GM23338 (cell line): ENCODE measurements around the gene STAM. TPM values are rescaled to one million over a fixed set of nuclear protein-coding genes. Genes with fewer than 3 reads are reported as not detected.
"Not testable (repeated sequence)": the region's sequence is repeated elsewhere in the genome, so short reads cannot be mapped to it uniquely, and the experiment has no call there.

Experiments used
- ATAC-seq: fragments of 200-7000 bp; cut with Tn5 transposase; 3 replicates; pipeline ENCODE4 v1.9.1; 2020
- DNase-seq: peaks from one replicate; pipeline ENCODE4 v3.0.0-alpha.2; 2015; ENCODE audit warnings: low spot score
- H2AFZ ChIP-seq: fragments of 200-600 bp; sonication (generic); 2 replicates; pipeline ENCODE4 v1.8.0; 2016; ENCODE audit warnings: antibody characterized with exemption, mild to moderate bottlenecking, moderate library complexity
- H3F3A ChIP-seq: fragments of 200-600 bp; sonication (generic); replicated peaks from 2 replicates; pipeline ENCODE4 v1.8.0; 2017; ENCODE audit warnings: antibody characterized with exemption, mixed run types, low read depth
- H3K27ac ChIP-seq: fragments of 200-600 bp; sonication (generic); 2 replicates; pipeline ENCODE4 v1.6.1; 2016; ENCODE audit warnings: low read depth
- H3K27me3 ChIP-seq: fragments of 200-600 bp; sonication (generic); 2 replicates; pipeline ENCODE4 v1.8.0; 2016; ENCODE audit warnings: mild to moderate bottlenecking, mixed run types, moderate library complexity; ENCODE audit not compliant: insufficient read depth
- H3K36me3 ChIP-seq: fragments of 200-600 bp; sonication (generic); 2 replicates; pipeline ENCODE4 v1.8.0; 2016; ENCODE audit warnings: mild to moderate bottlenecking; ENCODE audit not compliant: insufficient read depth
- H3K4me1 ChIP-seq: fragments of 200-600 bp; sonication (generic); 2 replicates; pipeline ENCODE4 v1.8.0; 2016; ENCODE audit warnings: mild to moderate bottlenecking, moderate library complexity; ENCODE audit not compliant: insufficient read depth
- H3K4me2 ChIP-seq: fragments of 200-600 bp; sonication (generic); 2 replicates; pipeline ENCODE4 v1.7.1; 2017; ENCODE audit warnings: mixed run types
- H3K4me3 ChIP-seq: fragments of 200-600 bp; sonication (generic); 2 replicates; pipeline ENCODE4 v1.6.1; 2016; ENCODE audit warnings: mixed run types
- H3K79me2 ChIP-seq: fragments of 200-600 bp; sonication (generic); replicated peaks from 2 replicates; pipeline ENCODE4 v1.8.0; 2017; ENCODE audit warnings: mild to moderate bottlenecking; ENCODE audit not compliant: insufficient read depth
- H3K9me2 ChIP-seq: fragments of 200-600 bp; sonication (generic); 2 replicates; pipeline ENCODE4 v1.8.0; 2017; ENCODE audit not compliant: insufficient read depth
- H4K20me1 ChIP-seq: fragments of 200-600 bp; sonication (generic); replicated peaks from 2 replicates; pipeline ENCODE4 v1.8.0; 2017; ENCODE audit warnings: mild to moderate bottlenecking; ENCODE audit not compliant: insufficient read depth
- H3K27ac Mint-ChIP-seq: 2 replicates; pipeline ENCODE4 v1.8.0; 2020; ENCODE audit warnings: inconsistent platforms, mild to moderate bottlenecking, moderate library complexity, mixed read lengths
- H3K27me3 Mint-ChIP-seq: 3 replicates; pipeline ENCODE4 v1.8.0; 2022; ENCODE audit warnings: low read depth, mild to moderate bottlenecking, moderate library complexity, mixed read lengths, inconsistent platforms; ENCODE audit not compliant: insufficient read depth, poor library complexity
- H3K36me3 Mint-ChIP-seq: 3 replicates; pipeline ENCODE4 v1.8.0; 2021; ENCODE audit warnings: low read depth, mild to moderate bottlenecking, inconsistent platforms, moderate library complexity, mixed read lengths
- H3K4me1 Mint-ChIP-seq: 3 replicates; pipeline ENCODE4 v1.8.0; 2020; ENCODE audit warnings: mild to moderate bottlenecking, inconsistent platforms, mixed read lengths
- H3K4me3 Mint-ChIP-seq: 3 replicates; pipeline ENCODE4 v1.8.0; 2021; ENCODE audit warnings: moderate library complexity, mild to moderate bottlenecking, inconsistent platforms, mixed read lengths
- H3K9me3 Mint-ChIP-seq: 3 replicates; pipeline ENCODE4 v1.8.0; 2020; ENCODE audit warnings: moderate library complexity, mild to moderate bottlenecking, inconsistent platforms, mixed read lengths
- CREB1 ChIP-seq: fragments of 250-450 bp; sonication (Bioruptor Pico); IDR thresholded peaks from 2 replicates; pipeline ENCODE4 v1.5.0; 2020; ENCODE audit warnings: low read depth, mild to moderate bottlenecking, moderate library complexity
- EZH2 ChIP-seq: fragments of 200-600 bp; sonication (generic); IDR thresholded peaks from one replicate; pipeline ENCODE4 v1.8.0; 2017; ENCODE audit warnings: antibody characterized with exemption, mild to moderate bottlenecking, low read depth; ENCODE audit not compliant: unreplicated experiment
- EZH2phosphoT487 ChIP-seq: fragments of 200-600 bp; sonication (generic); IDR thresholded peaks from one replicate; pipeline ENCODE4 v1.8.1; 2018; ENCODE audit warnings: antibody characterized with exemption; ENCODE audit not compliant: unreplicated experiment
- JUNB ChIP-seq: IDR thresholded peaks from one replicate; pipeline ENCODE4 v1.6.1; 2016; ENCODE audit warnings: antibody characterized with exemption; ENCODE audit not compliant: unreplicated experiment
- NANOG ChIP-seq: IDR thresholded peaks from 2 replicates; pipeline ENCODE4 v1.6.1; 2016; ENCODE audit warnings: antibody characterized with exemption, borderline replicate concordance
- STAT1 ChIP-seq: IDR thresholded peaks from one replicate; pipeline ENCODE4 v1.6.1; 2016; ENCODE audit warnings: antibody characterized with exemption; ENCODE audit not compliant: unreplicated experiment
- ZNF114 ChIP-seq: fragments of 250-450 bp; sonication (Bioruptor Pico); IDR thresholded peaks from 2 replicates; pipeline ENCODE4 v1.5.0; 2020; ENCODE audit warnings: mild to moderate bottlenecking, moderate library complexity
- ZNF331 ChIP-seq: fragments of 250-450 bp; sonication (Bioruptor Pico); IDR thresholded peaks from 2 replicates; pipeline ENCODE4 v1.5.0; 2020; ENCODE audit warnings: low read depth, mild to moderate bottlenecking, moderate library complexity
- polyA plus RNA-seq: library from polyadenylated mRNA; unstranded; fragments of >200 nt; fragmentation: Nextera tagmentation; extraction: Ambion mirVana; gene quantifications from 2 replicates; pipeline ENCODE4 v1.2.1, GENCODE V29; 2016
- total RNA-seq: library from RNA; depleted of rRNA; stranded (reverse); fragments of >200 nt; shearing (Covaris generic); gene quantifications from 2 replicates; pipeline ENCODE4 v1.2.3, GENCODE V29; 2014
- TF ChIP-seq, protein P1 (sequence below), 2 experiments: fragments of 200-600 bp in 1 of 2; sonication (generic) in 1 of 2; conservative IDR thresholded peaks; 2 replicates each; pipeline versions ENCODE4 v1.5.1 to v1.6.1; 2016 to 2017; ENCODE audit warnings: antibody characterized with exemption in 2 of 2, low read depth in 2 of 2, mild to moderate bottlenecking in 2 of 2, moderate library complexity in 1 of 2
- TF ChIP-seq, protein P2 (sequence below): IDR thresholded peaks from 2 replicates; pipeline ENCODE4 v1.6.1; 2016; ENCODE audit warnings: antibody characterized with exemption
- TF ChIP-seq, protein P3 (sequence below): fragments of 250-450 bp; sonication (Bioruptor Pico); IDR thresholded peaks from 2 replicates; pipeline ENCODE4 v1.5.0; 2020; ENCODE audit warnings: mild to moderate bottlenecking, moderate library complexity

STAM gene
- total and polyA plus RNA-seq, 2 experiments from 2014 or later = 28.8 to 40.5 TPM

DNA sequence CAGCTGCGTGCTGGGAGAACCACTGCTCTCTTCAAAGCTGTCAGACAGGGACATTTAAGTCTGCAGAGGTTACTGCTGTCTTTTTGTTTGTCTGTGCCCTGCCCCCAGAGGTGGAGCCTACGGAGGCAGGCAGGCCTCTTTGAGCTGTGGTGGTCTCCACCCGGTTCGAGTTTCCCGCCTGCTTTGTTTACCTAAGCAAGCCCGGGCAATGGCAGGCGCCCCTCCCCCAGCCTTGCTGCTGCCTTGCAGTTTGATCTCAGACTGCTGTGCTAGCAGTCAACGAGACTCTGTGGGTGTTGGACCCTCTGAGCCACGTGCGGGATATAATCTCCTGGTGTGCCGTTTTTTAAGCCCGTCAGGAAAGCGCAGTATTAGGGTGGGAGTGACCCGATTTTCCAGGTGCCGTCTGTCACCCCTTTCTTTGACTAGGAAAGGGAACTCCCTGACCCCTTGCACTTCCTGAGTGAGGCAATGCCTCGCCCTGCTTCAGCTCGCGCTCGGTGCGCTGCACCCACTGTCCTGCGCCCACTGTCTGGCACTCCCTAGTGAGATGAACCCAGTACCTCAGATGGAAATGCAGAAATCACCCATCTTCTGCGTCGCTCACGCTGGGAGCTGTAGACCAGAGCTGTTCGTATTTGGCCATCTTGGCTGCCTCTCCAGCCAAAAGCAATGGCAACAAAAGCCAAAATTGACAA, 78.5 kb downstream of the STAM start:
- H4K20me1 ChIP-seq, H3K27me3 Mint-ChIP-seq, H3K27ac ChIP-seq, H3K4me1 Mint-ChIP-seq, H3F3A ChIP-seq, H3K9me2 ChIP-seq, H2AFZ ChIP-seq, H3K4me3 ChIP-seq, H3K4me3 Mint-ChIP-seq, DNase-seq, H3K36me3 ChIP-seq, ATAC-seq, H3K4me1 ChIP-seq, H3K79me2 ChIP-seq, H3K4me2 ChIP-seq, H3K27me3 ChIP-seq, H3K27ac Mint-ChIP-seq: not testable (repeated sequence)
- H3K9me3 Mint-ChIP-seq = peaks cover 25% of the 10 kb centered on the region
- peaks cover 41% of the 10 kb centered on the region for H3K36me3 Mint-ChIP-seq

DNA sequence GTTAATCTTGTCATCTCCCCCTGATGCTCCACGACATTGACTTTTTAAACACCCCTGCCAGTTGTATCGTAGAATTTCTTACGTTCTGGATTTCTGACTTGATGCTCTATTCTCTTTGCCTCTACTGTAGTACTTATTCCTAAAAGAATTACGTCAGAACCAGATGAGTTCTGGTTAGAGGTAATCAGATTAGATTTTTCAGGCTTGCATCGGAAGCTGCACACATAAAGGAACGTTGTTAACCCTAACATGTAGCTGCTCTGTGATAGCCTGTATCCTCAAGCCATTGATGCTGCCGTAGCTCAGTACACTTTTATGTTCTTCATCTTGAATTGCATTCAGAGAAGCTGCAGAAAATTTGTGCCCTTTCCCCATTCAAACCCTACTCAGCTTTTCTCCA, 81.8 kb downstream of the STAM start:
- Mint-ChIP-seq H3K27ac (no peak overlapping the region), H3K36me3 (peaks cover 27% of the 10 kb centered on the region), H3K27me3 (no peaks in the 10 kb centered on the region), H3K4me3 (no peak overlapping the region), H3K4me1 (no peaks in the 10 kb centered on the region), H3K9me3 (peaks cover 19% of the 10 kb centered on the region)
- Histone ChIP-seq H3K9me2 (no peaks in the 10 kb centered on the region), H2AFZ (no peak overlapping the region), H4K20me1 (no peaks in the 10 kb centered on the region), H3F3A (no peaks in the 10 kb centered on the region), H3K4me1 (no peaks in the 10 kb centered on the region), H3K79me2 (no peaks in the 10 kb centered on the region), H3K4me3 (no peak overlapping the region), H3K36me3 (peaks cover 7% of the 10 kb centered on the region; the same call in 1 of the 2 replicates), H3K4me2 (no peak overlapping the region), H3K27me3 (no peaks in the 10 kb centered on the region), H3K27ac (no peak overlapping the region)
- no peak for ATAC-seq
- DNase-seq = no peak
- no peak for TF ChIP-seq ZNF114 (CRISPR knock-in tag)
- TF ChIP-seq STAT1 = no peak
- TF ChIP-seq JUNB = no peak
- no peak for TF ChIP-seq EZH2phosphoT487
- TF ChIP-seq, protein P1, sequence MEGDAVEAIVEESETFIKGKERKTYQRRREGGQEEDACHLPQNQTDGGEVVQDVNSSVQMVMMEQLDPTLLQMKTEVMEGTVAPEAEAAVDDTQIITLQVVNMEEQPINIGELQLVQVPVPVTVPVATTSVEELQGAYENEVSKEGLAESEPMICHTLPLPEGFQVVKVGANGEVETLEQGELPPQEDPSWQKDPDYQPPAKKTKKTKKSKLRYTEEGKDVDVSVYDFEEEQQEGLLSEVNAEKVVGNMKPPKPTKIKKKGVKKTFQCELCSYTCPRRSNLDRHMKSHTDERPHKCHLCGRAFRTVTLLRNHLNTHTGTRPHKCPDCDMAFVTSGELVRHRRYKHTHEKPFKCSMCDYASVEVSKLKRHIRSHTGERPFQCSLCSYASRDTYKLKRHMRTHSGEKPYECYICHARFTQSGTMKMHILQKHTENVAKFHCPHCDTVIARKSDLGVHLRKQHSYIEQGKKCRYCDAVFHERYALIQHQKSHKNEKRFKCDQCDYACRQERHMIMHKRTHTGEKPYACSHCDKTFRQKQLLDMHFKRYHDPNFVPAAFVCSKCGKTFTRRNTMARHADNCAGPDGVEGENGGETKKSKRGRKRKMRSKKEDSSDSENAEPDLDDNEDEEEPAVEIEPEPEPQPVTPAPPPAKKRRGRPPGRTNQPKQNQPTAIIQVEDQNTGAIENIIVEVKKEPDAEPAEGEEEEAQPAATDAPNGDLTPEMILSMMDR (conservative IDR thresholded peaks at IDR 0.05; ENCODE audit: low read depth in 2 of 2) = no peak
- TF ChIP-seq EZH2 = no peak
- no peak for TF ChIP-seq NANOG
- TF ChIP-seq, protein P2, sequence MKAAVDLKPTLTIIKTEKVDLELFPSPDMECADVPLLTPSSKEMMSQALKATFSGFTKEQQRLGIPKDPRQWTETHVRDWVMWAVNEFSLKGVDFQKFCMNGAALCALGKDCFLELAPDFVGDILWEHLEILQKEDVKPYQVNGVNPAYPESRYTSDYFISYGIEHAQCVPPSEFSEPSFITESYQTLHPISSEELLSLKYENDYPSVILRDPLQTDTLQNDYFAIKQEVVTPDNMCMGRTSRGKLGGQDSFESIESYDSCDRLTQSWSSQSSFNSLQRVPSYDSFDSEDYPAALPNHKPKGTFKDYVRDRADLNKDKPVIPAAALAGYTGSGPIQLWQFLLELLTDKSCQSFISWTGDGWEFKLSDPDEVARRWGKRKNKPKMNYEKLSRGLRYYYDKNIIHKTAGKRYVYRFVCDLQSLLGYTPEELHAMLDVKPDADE = no peak
- no peak for TF ChIP-seq CREB1 (CRISPR knock-in tag)
- TF ChIP-seq, protein P3, sequence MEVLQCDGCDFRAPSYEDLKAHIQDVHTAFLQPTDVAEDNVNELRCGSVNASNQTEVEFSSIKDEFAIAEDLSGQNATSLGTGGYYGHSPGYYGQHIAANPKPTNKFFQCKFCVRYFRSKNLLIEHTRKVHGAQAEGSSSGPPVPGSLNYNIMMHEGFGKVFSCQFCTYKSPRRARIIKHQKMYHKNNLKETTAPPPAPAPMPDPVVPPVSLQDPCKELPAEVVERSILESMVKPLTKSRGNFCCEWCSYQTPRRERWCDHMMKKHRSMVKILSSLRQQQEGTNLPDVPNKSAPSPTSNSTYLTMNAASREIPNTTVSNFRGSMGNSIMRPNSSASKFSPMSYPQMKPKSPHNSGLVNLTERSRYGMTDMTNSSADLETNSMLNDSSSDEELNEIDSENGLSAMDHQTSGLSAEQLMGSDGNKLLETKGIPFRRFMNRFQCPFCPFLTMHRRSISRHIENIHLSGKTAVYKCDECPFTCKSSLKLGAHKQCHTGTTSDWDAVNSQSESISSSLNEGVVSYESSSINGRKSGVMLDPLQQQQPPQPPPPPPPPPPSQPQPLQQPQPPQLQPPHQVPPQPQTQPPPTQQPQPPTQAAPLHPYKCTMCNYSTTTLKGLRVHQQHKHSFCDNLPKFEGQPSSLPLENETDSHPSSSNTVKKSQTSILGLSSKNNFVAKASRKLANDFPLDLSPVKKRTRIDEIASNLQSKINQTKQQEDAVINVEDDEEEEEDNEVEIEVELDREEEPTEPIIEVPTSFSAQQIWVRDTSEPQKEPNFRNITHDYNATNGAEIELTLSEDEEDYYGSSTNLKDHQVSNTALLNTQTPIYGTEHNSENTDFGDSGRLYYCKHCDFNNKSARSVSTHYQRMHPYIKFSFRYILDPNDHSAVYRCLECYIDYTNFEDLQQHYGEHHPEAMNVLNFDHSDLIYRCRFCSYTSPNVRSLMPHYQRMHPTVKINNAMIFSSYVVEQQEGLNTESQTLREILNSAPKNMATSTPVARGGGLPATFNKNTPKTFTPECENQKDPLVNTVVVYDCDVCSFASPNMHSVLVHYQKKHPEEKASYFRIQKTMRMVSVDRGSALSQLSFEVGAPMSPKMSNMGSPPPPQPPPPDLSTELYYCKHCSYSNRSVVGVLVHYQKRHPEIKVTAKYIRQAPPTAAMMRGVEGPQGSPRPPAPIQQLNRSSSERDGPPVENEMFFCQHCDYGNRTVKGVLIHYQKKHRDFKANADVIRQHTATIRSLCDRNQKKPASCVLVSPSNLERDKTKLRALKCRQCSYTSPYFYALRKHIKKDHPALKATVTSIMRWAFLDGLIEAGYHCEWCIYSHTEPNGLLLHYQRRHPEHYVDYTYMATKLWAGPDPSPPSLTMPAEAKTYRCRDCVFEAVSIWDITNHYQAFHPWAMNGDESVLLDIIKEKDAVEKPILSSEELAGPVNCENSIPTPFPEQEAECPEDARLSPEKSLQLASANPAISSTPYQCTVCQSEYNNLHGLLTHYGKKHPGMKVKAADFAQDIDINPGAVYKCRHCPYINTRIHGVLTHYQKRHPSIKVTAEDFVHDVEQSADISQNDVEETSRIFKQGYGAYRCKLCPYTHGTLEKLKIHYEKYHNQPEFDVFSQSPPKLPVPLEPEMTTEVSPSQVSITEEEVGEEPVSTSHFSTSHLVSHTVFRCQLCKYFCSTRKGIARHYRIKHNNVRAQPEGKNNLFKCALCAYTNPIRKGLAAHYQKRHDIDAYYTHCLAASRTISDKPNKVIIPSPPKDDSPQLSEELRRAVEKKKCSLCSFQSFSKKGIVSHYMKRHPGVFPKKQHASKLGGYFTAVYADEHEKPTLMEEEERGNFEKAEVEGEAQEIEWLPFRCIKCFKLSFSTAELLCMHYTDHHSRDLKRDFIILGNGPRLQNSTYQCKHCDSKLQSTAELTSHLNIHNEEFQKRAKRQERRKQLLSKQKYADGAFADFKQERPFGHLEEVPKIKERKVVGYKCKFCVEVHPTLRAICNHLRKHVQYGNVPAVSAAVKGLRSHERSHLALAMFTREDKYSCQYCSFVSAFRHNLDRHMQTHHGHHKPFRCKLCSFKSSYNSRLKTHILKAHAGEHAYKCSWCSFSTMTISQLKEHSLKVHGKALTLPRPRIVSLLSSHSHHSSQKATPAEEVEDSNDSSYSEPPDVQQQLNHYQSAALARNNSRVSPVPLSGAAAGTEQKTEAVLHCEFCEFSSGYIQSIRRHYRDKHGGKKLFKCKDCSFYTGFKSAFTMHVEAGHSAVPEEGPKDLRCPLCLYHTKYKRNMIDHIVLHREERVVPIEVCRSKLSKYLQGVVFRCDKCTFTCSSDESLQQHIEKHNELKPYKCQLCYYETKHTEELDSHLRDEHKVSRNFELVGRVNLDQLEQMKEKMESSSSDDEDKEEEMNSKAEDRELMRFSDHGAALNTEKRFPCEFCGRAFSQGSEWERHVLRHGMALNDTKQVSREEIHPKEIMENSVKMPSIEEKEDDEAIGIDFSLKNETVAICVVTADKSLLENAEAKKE = no peak
- TF ChIP-seq ZNF331 (CRISPR knock-in tag) = no peak
